Activated CD8-positive, alpha-beta memory T cell treated with anti-CD3 and anti-CD28 coated beads, Interleukin-2, amount 50 U/mL, for 1 hour (primary cell): ENCODE measurements around the gene VARS1.
"Not testable (repeated sequence)": the region's sequence is repeated elsewhere in the genome, so short reads cannot be mapped to it uniquely, and the experiment has no call there.

Experiments
- DNase-seq: peaks from one replicate; pipeline ENCODE4 v3.0.0-alpha.2; 2020; ENCODE audit errors: extremely low read depth

The VARS1 gene

DNA sequence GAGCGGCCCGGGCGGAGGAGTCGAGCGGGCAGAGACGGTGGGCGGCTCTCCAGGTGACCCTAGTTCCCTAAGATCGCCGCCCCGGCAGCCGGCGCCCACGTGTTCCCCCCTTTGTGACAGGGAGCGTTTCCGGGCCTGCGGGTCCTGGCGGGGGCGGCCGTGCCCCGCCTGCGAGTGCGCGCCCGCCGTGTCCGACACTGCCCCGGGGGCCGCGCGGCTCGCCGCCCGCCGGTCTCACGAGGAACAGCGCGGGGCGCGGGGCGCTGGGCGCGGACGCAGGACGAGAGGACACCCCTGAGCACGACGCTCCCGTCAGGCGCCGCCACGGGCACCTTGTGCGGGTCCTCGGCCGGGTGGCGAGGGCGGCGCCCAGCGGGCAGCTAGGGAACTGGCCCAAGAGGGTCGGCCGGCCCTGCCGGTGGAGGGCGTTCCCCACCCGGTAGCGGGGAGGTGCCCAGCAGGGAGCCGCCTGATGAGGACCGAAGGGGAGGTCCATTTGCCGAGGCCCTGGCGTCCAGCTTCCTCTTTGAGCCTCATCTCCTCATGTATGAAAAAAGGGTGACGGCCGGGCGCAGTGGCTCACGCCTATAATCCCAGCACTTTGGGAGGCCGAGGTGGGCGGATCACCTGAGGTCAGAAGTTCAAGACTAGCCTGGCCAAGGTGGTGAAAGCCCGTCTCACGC, at the start of gene VARS1:
VARS1 (minus strand) TSS at position 137 of the 683 bp plus-strand sequence. CDS start 535 bp downstream, outside the sequence.
- peak; percentile 46 for DNase-seq

- DNase-seq = no peak
Measured at GRCh38 chr6:31844507-31844906, 49.0 kb upstream of the VARS1 start.

- DNase-seq = no peak
Measured at GRCh38 chr6:31842053-31842452, 46.5 kb upstream of the VARS1 start.

- not testable (repeated sequence) for DNase-seq
Measured at GRCh38 chr6:31839779-31840126, 44.2 kb upstream of the VARS1 start.

DNA sequence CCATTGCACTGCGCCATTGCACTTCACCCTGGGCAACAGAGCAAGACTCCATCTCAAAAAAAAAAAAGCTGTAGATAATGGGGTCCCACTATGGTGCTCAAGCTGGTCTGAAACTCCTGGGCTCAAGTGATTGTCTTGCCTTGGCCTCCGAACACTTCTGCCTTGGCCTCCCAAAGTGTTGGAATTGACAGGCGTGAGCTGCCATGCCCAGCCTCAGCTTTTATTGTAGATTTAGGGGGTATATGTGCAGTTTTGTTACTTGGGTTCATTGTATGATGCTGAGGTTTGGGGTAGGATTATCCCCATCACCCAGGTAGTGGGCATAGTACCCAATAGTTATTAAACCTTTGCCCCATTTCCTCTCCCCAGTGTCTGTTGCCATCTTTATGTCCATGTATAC, 43.4 kb upstream of the VARS1 start:
- no peak for DNase-seq

DNA sequence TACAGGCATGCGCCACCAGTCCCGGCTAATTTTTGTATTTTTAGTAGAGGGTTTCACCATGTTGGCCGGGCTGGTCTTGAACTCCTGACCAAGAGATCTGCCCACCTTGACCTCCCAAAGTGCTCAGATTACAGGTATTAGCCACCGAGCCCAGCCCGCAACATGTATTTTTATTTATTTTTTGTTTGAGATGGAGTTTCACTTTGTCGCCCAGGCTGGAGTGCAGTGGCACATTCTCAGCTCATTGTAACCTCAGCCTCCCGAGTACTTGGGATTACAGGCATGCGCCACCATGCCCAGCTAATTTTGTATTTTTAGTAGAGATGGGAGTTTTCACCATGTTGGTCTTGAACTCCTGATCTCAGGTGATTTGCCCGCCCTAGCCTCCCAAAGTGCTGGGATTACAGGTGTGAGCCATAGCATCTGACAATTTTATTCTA, 42.6 kb upstream of the VARS1 start:
- DNase-seq = not testable (repeated sequence)

- DNase-seq = no peak
Measured at GRCh38 chr6:31837369-31838113, 42.0 kb upstream of the VARS1 start.

GRCh38 chr6:31836474-31837368, 41.2 kb upstream of the VARS1 start:
- no peak for DNase-seq

- no peak for DNase-seq
Measured at GRCh38 chr6:31836047-31836473, 40.5 kb upstream of the VARS1 start.

- DNase-seq = peak; percentile 57
Measured at GRCh38 chr6:31834367-31835250, 39.1 kb upstream of the VARS1 start.

GRCh38 chr6:31831350-31832215, 36.0 kb upstream of the VARS1 start:
- DNase-seq = no peak

- no peak for DNase-seq
Measured at GRCh38 chr6:31830886-31831335, 35.4 kb upstream of the VARS1 start.

- no peak for DNase-seq
Measured at GRCh38 chr6:31829633-31830283, 34.2 kb upstream of the VARS1 start.

GRCh38 chr6:31827286-31828079, 31.9 kb upstream of the VARS1 start, which contains the start of gene HSPA1B:
Gene HSPA1B (plus strand): TSS chr6:31827738. CDS start chr6:31827951, 213 bp downstream.
- DNase-seq = peak; percentile 58

DNA sequence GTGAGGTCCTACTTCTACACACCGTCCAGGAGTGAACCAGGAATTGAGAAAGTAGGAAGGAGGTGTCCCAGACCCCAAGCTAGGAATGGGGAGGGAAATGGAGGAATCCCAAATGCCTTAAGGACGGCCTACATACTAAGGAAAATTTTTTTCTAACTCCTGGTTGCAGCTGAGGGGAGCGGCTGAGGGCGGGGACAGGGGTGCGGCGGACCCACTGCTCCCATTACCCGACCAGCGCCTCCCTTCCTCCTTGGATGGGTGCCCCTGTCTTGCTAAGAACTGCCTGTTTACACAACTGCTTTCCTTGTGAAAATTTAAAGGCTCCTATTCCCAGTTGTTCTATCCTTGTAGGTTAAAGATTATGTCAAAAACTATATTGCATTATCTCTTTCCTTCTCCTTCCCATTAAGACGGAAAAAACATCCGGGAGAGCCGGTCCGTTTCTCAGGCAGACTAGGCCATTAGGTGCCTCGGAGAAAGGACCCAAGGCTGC, 31.3 kb upstream of the VARS1 start:
- no peak for DNase-seq

- no peak for DNase-seq
Measured at GRCh38 chr6:31825553-31825952, 30.0 kb upstream of the VARS1 start.

DNA sequence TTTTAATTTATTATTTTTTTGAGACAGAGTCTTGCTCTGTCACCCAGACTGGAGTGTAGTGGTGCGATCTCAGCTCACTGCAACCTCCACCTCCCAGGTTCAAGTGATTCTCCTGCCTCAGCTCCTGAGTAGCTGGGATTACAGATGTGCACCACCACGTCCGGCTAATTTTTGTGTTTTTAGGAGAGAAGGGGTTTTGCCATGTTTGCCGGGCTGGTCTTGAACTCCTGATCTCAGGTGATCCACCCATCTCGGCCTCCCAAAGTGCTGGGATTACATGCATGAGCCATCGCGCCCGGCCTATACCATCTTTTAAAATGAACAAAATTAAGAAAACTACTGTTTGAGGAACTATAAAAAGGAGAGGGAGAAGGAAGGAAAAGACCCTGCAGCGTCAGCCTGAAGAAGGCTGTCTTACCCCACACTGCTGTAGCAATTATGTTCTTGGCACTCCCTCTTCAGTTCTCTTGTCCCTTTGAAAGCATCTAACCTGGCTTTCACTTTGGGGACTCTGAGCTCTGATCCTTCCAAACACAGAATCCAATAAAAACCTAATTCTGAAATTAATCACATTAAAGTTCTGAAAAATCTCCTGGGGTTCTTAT, 28.1 kb upstream of the VARS1 start:
- not testable (repeated sequence) for DNase-seq
